Astrocyte (in vitro differentiated cells and primary cell): ENCODE results near the gene AQP11. TPM values are rescaled to one million over a fixed set of nuclear protein-coding genes. Genes with fewer than 3 reads are reported as not detected.

Source experiments
- DNase-seq: peaks from one replicate; pipeline ENCODE4 v3.0.0-alpha.2; 2010; ENCODE audit warnings: low read depth
- FAIRE-seq: peaks from 2 replicates; lab custom pipeline; 2011; peaks lifted over from hg19 to GRCh38; lab: Jason Lieb, UNC
- H2AFZ ChIP-seq: 2 replicates; pipeline ENCODE4 v1.6.0; 2012; ENCODE audit warnings: low read depth, low read length, inconsistent platforms
- H3K27ac ChIP-seq: 2 replicates; pipeline ENCODE4 v1.5.1; 2011; ENCODE audit warnings: low read depth, low read length, inconsistent platforms
- H3K27me3 ChIP-seq: 2 replicates; pipeline ENCODE4 v1.6.0; 2011; ENCODE audit warnings: low read length, inconsistent platforms; ENCODE audit not compliant: insufficient read depth
- H3K36me3 ChIP-seq: 2 replicates; pipeline ENCODE4 v1.5.1; 2011; ENCODE audit warnings: low read length, inconsistent platforms; ENCODE audit not compliant: insufficient read depth
- H3K4me1 ChIP-seq: 2 replicates; pipeline ENCODE4 v1.5.1; 2011; ENCODE audit warnings: low read length, inconsistent platforms; ENCODE audit not compliant: insufficient read depth
- H3K4me2 ChIP-seq: 2 replicates; pipeline ENCODE4 v1.6.0; 2012; ENCODE audit warnings: low read length, inconsistent platforms
- H3K4me3 ChIP-seq: 2 replicates; pipeline ENCODE4 v1.5.1; 2011; ENCODE audit warnings: low read depth, mild to moderate bottlenecking, low read length, inconsistent platforms; ENCODE audit not compliant: insufficient read depth
- H3K79me2 ChIP-seq: 2 replicates; pipeline ENCODE4 v1.6.0; 2012; ENCODE audit warnings: mild to moderate bottlenecking, low read length, inconsistent platforms; ENCODE audit not compliant: insufficient read depth
- H3K9ac ChIP-seq: 2 replicates; pipeline ENCODE4 v1.6.0; 2012; ENCODE audit warnings: mild to moderate bottlenecking, low read length, inconsistent platforms
- H3K9me3 ChIP-seq: 2 replicates; pipeline ENCODE4 v1.5.1; 2012; ENCODE audit warnings: low read depth, mild to moderate bottlenecking, low read length, inconsistent platforms; ENCODE audit not compliant: insufficient read depth
- H4K20me1 ChIP-seq: 2 replicates; pipeline ENCODE4 v1.6.0; 2012; ENCODE audit warnings: low read length, inconsistent platforms; ENCODE audit not compliant: insufficient read depth
- H3K27ac Mint-ChIP-seq: one replicate; pipeline ENCODE4 v1.8.0; 2021; ENCODE audit warnings: mild to moderate bottlenecking, mixed read lengths; ENCODE audit not compliant: unreplicated experiment
- H3K27me3 Mint-ChIP-seq: one replicate; pipeline ENCODE4 v1.8.0; 2021; ENCODE audit warnings: low read depth, mixed read lengths; ENCODE audit not compliant: unreplicated experiment
- H3K36me3 Mint-ChIP-seq: one replicate; pipeline ENCODE4 v1.8.0; 2021; ENCODE audit warnings: low read depth, mixed read lengths; ENCODE audit not compliant: unreplicated experiment
- H3K4me1 Mint-ChIP-seq: one replicate; pipeline ENCODE4 v1.8.0; 2021; ENCODE audit warnings: low read depth, mixed read lengths; ENCODE audit not compliant: unreplicated experiment
- H3K4me3 Mint-ChIP-seq: one replicate; pipeline ENCODE4 v1.8.0; 2021; ENCODE audit warnings: mild to moderate bottlenecking, moderate library complexity, mixed read lengths; ENCODE audit not compliant: unreplicated experiment
- H3K9me3 Mint-ChIP-seq: one replicate; pipeline ENCODE4 v1.8.0; 2021; ENCODE audit warnings: mild to moderate bottlenecking, mixed read lengths; ENCODE audit not compliant: unreplicated experiment
- CTCF ChIP-seq: IDR thresholded peaks from 2 replicates; pipeline ENCODE4 v1.5.1; 2011; ENCODE audit warnings: low read depth, mild to moderate bottlenecking, inconsistent platforms, low read length, moderate library complexity; ENCODE audit not compliant: insufficient read depth
- EZH2 ChIP-seq: IDR thresholded peaks from 2 replicates; pipeline ENCODE4 v1.6.1; 2012; ENCODE audit warnings: mild to moderate bottlenecking, low read length, inconsistent platforms; ENCODE audit not compliant: insufficient read depth
- total RNA-seq: library from RNA; stranded (reverse); gene quantifications from 2 replicates; pipeline ENCODE4 v1.2.1, GENCODE V29; 2021

Gene AQP11
- total RNA-seq, 1 donor from 2014 or later = 0.91 TPM

- H3K27ac Mint-ChIP-seq = no peak overlapping the region
Measured at GRCh38 chr11:77580712-77581337, 8.9 kb upstream of the AQP11 start.

GRCh38 chr11:77589181-77589520 is 602 bp upstream of the AQP11 start:
- Mint-ChIP-seq H3K36me3 (no peaks in the 10 kb centered on the region), H3K27ac (no peak overlapping the region), H3K4me3 (peak overlapping the region; percentile 84), H3K27me3 (peaks cover 2% of the 10 kb centered on the region), H3K9me3 (no peaks in the 10 kb centered on the region), H3K4me1 (no peaks in the 10 kb centered on the region)
- Histone ChIP-seq H3K27me3 (no peaks in the 10 kb centered on the region), H4K20me1 (peaks cover 6% of the 10 kb centered on the region), H3K9ac (peak overlapping the region; percentile 70), H3K4me3 (peak overlapping the region; percentile 72), H3K27ac (peak overlapping the region; percentile 14), H3K4me1 (peaks cover 10% of the 10 kb centered on the region), H2AFZ (peak overlapping the region; percentile 72), H3K79me2 (no peaks in the 10 kb centered on the region), H3K36me3 (no peaks in the 10 kb centered on the region), H3K9me3 (no peaks in the 10 kb centered on the region), H3K4me2 (peak overlapping the region; percentile 96)
- TF ChIP-seq CTCF (no peak), EZH2 (no peak)
- DNase-seq (no peak), FAIRE-seq (no peak)

More at GRCh38 chr11:77580712-77581337, 8.9 kb upstream of the AQP11 start:
- TF ChIP-seq EZH2 = no peak
- no peak for TF ChIP-seq CTCF
- Histone ChIP-seq H3K4me1 (no peaks in the 10 kb centered on the region), H4K20me1 (no peaks in the 10 kb centered on the region), H2AFZ (no peak overlapping the region), H3K27ac (no peak overlapping the region), H3K4me3 (no peak overlapping the region), H3K4me2 (no peak overlapping the region), H3K79me2 (no peaks in the 10 kb centered on the region), H3K9ac (no peak overlapping the region), H3K9me3 (no peaks in the 10 kb centered on the region), H3K27me3 (no peaks in the 10 kb centered on the region), H3K36me3 (no peaks in the 10 kb centered on the region)
- no peak overlapping the region for H3K4me3 Mint-ChIP-seq
- peaks cover 2% of the 10 kb centered on the region for H3K36me3 Mint-ChIP-seq
- DNase-seq = no peak
- FAIRE-seq = no peak
- no peaks in the 10 kb centered on the region for H3K4me1 Mint-ChIP-seq
- no peaks in the 10 kb centered on the region for H3K27me3 Mint-ChIP-seq
- peaks cover 12% of the 10 kb centered on the region for H3K9me3 Mint-ChIP-seq

GRCh38 chr11:77590194-77590782 is 535 bp downstream of the AQP11 start:
- peak overlapping the region; percentile 70 for H3K9ac ChIP-seq
- H3K4me1 ChIP-seq = peaks cover 10% of the 10 kb centered on the region
- H3K36me3 ChIP-seq = no peaks in the 10 kb centered on the region
- H3K4me2 ChIP-seq = peak overlapping the region; percentile 96
- H4K20me1 ChIP-seq = peaks cover 6% of the 10 kb centered on the region
- TF ChIP-seq EZH2 (no peak), CTCF (no peak)
- no peaks in the 10 kb centered on the region for H3K27me3 ChIP-seq
- H3K27me3 Mint-ChIP-seq = peaks cover 2% of the 10 kb centered on the region
- H3K9me3 Mint-ChIP-seq = no peaks in the 10 kb centered on the region
- DNase-seq (peak; percentile 34), FAIRE-seq (no peak)
- peak overlapping the region; percentile 84 for H3K4me3 Mint-ChIP-seq
- no peak overlapping the region for H3K27ac ChIP-seq
- peak overlapping the region; percentile 79 for H2AFZ ChIP-seq
- H3K79me2 ChIP-seq = no peaks in the 10 kb centered on the region
- H3K4me1 Mint-ChIP-seq = no peaks in the 10 kb centered on the region
- no peaks in the 10 kb centered on the region for H3K36me3 Mint-ChIP-seq
- peak overlapping the region; percentile 72 for H3K4me3 ChIP-seq
- H3K27ac Mint-ChIP-seq = no peak overlapping the region
- no peaks in the 10 kb centered on the region for H3K9me3 ChIP-seq
